Stimulated activated CD8-positive, alpha-beta memory T cell treated with anti-CD3 and anti-CD28 coated beads, Interleukin-15, amount 100 ng/mL, for 1 hour (primary cell): ENCODE data around the gene PDZRN3.

Source experiments
- DNase-seq: peaks from one replicate; pipeline ENCODE4 v3.0.0-alpha.2; 2020; ENCODE audit warnings: low read depth

PDZRN3 gene

DNA sequence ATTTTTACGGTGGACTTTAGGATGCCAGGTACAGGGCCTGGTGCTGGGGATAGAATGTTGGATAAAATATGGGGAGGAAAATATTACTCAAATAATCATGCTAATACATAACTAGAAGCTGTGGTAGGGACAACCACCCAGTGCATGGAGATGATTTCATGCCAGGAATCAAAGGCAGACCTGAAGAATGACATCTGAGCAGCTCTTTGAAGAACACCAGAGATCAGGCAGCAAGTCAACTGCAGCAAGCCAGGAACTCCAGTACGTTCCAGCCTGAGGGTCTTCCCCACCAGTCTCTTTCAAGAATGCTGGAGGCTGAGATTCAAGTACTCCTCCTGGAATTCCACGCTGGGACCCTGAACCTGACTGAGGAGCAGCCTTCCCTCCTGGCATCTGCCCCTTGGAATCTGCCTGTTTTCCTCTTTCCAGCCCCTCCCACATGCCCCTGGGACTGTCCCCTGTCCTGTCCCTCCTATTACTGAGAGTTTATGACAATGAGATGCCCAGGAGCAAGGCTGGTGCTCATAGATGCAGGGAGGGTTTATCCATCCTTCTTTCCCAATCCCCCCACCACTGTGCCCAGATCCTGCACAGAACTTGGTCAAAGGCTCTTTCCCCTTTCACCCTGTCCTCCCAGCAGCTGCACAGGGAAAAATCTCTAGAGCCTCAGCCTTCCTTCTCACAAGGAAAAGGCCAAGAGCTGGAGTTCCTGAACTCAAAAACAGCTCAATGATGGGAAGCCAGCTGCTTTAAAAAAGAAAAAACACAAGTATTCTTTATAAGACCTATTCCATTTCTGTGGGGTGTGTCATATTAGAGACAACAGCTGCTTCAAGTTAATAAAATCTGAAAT, 68.0 kb downstream of the PDZRN3 start:
- DNase-seq, result no peak

GRCh38 chr3:73555076-73555475, 69.7 kb downstream of the PDZRN3 start:
- DNase-seq, result no peak

- no peak for DNase-seq
These were observed 72.0 kb downstream of the PDZRN3 start for GRCh38 chr3:73552700-73553099.

- no peak for DNase-seq
These were observed 74.7 kb downstream of the PDZRN3 start for GRCh38 chr3:73550032-73550431.

GRCh38 chr3:73549051-73549600, 75.6 kb downstream of the PDZRN3 start:
- DNase-seq, result no peak

DNA sequence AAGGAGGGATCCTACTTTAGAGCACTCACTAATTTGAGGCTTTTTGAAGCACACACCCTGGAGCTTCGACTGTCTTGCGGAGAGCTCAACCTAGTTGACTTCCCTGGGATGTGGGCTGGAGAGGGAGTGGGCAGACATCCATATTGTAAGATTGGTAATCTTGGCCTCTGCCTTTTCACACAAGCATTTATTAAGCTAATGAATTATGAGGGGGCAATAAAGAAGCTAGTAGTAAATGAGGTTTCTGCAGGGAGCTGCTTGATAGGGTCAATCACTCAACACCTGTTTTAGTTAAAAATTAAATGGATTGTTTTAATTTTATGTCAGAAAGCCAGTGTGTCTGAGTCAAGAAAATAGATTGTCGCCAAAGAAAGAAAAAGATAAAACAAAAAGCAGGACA, 76.3 kb downstream of the PDZRN3 start:
- no peak for DNase-seq

DNA sequence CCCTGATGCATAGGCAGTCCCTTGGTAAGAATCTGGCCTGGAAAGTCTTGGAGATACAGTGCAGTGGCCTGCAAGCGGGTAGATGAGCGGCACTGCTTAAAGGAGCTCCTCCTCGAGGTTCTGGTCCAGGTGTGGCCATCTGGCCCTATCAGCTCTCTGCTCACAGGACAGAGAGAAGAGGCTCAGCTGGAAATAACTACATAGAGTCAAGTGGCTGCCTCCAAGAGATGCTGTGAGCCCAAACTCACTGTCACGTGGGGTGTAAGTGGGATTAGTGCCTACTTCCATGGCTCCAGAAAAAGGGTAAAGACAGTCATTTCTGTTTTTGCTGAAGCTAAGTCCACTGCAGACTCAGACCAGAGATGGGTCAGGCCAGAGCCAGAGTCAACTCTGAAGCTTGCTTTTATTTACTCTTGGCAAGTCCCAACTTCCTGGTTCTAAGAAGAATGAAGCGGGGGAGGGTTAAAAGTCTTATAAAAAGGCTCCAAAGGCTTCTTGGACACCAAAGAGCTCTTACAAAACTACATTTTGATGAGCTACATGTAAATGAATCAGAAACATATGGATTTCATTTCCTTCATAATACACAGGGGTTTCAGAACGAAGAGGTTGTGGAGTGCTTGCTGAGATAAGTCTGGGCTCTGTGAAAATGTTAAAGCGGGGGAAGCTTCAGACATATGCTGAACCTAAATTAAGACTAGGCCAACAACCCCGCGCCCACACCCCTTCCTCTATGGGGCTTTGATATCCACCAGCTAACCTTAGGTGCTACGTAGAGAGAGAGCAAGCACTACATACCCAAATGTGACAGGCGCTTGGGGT, 77.1 kb downstream of the PDZRN3 start:
- no peak for DNase-seq

- DNase-seq, result no peak
These were observed 77.8 kb downstream of the PDZRN3 start for GRCh38 chr3:73546961-73547360.

DNA sequence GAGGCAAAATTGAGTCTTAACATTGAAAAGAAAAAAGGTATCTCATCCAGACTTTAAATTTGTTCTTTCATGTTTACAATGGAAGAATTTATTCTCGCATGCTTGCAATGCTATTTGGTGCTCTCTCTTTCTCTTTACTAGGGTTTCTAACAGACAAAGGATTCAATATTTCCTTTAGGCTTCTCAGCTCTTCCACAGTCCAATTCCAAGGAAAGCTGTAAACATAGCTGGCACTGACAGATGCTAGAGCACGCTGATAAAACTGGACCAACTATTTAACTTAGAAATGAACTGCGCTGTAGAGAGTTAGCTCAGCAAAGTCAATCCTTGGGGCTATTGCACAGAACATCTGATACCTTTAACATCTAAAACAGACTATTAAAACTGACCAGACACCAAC, 81.3 kb downstream of the PDZRN3 start:
- no peak for DNase-seq

GRCh38 chr3:73542136-73542535, 82.6 kb downstream of the PDZRN3 start:
- DNase-seq, result no peak

DNA sequence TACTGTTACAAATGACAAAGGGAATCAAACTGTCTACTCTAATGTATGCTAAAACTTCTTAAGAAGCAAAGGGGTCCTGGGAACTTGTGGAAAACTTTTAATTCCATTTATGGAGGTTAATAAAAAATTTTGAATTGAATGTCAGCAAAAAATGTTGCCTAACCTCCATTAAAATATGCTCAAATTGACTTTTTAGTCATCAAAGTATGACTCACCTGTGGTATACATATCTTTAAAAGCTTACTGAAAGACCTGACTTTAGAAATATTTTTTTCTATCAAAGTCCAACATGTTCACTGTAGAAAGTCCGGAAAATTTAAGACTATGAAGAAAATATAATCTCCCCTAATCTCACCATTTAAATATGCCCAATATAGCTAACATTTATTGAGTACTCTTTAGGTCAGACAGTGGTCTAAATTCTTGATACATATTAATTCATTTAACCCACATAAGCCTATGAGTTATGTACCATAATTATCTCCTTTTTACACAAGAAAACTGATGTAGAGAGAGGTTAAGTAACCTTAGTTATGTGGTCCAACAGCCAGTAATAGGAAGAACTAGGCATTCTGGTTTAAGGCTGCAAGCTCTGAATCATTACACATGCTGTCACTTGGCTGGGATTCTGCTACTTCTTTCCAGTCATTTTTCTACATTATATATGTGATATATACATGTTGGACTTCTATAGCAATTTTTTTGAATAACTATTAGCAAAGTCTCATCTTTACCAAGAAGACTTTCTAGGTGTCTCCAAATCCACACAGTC, 83.6 kb downstream of the PDZRN3 start:
- no peak for DNase-seq

DNA sequence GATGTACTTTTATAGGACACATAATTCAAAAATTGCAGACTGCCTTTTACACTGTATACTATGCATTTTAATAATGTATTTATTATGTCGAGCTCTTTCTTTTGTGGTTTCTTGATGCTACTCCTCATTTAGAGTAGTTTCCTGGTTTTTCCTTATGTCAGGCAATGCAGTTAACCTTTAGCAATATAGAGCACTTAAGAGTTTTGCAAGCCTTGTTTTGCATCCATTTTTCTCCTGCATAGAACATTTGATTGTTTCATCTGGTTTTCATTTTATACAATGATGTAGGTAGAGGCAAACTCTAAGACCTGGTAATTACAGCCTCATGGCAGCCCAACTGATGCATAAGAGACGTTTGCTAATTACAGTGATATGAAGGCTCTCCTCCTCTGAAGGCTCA, 86.3 kb downstream of the PDZRN3 start:
- no peak for DNase-seq

DNA sequence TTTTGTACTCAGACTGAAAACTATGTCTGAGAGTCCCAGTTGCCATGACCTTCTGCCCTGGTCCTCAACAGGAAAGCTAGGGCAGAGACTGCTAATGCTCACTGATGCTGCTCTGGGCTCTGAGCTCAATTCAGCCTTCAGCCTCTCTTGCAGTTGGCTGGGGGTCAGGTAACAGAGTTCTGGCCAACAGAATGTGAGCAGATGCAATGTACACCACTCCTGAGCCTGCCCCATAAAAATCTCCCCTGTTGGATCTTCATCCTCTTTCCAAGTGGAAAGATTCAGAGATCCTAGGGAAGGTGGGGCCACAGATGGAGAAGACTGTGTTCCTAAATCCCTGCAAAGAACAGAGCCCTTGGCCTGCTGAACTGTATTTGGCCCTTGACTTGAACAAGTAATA, 87.8 kb downstream of the PDZRN3 start:
- no peak for DNase-seq

DNA sequence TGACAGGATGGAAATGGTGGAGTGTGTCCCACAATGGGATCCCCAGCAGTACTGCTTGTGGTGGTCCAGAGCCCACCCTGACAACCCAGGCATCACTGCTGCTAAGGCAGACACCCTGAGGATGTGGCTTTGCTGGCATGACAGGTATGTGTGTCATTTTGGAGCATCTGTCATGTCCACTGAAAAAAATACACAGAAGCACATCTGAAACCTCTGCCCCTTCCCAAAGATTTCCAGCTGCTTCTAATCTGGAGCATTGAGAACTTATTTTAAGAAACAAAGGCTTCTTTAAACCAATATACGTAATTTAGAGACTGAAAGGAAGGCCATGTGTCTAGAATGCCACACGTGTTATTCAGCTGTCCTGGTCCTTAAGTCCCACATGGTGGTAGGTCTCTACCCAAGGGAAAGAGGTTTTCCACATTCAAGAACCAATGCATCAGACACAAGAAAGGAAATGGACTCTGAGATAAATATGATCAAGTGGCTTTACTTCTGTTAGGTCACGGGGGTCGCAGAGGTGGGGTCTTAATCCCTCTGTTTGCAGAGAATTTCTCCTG, 88.3 kb downstream of the PDZRN3 start:
- DNase-seq, result no peak

GRCh38 chr3:73535931-73536330, 88.8 kb downstream of the PDZRN3 start:
- no peak for DNase-seq

DNA sequence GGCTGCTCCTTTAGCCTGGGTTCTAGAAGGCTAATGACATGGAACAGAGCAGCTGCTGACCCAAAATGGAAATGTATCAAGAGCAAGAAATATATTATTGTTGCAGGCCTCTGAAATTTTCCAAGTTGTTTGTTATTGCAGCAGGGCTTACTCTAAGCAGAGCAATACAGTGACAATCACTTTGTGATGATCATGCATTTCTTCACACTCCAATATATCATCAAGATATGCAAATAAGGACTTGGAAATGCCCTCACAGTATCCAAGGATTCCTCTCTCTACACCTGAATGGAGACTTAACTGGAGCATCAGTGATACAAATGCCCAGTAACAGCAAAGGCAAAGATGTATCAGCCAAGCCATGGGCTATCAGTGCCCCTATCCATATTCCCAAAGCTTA, 89.6 kb downstream of the PDZRN3 start:
- no peak for DNase-seq

GRCh38 chr3:73530022-73530396, 94.7 kb downstream of the PDZRN3 start:
- no peak for DNase-seq

DNA sequence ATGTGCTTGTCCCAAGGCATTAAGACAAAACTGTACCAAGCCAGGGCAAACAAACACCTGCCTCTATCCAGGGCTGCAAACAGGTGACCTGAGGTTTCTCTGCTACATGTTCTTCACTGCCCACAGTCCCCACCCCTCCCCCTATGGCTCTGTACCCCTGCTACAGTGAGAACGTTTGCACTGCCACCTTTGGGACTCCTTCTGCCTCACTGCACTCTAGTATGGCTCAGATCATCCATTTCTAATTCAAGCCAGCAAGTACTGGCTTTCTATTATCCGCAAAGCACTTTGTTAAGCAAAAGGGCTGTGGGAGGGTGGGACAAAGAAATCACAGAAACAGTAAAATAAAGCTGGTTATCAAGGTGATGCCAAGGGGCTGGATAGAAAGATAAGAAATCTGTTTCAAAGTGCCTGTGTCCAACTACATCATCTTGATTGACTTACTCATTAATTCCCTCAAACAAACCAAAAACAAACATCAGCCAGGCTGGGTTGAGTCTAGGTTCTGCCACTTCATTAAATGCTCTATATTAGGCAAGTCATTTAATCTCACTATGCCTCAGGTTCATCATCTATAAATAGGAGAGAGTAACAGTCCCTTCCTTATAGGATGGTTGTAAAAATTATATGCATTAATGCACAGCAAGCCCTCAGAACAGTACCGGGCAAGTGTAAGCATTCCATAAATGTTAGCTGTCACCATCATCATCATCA, 95.3 kb downstream of the PDZRN3 start:
- no peak for DNase-seq

- DNase-seq, result no peak
These were observed 99.2 kb downstream of the PDZRN3 start for GRCh38 chr3:73525591-73525990.

- no peak for DNase-seq
These were observed 101.1 kb downstream of the PDZRN3 start for GRCh38 chr3:73523661-73524060.

GRCh38 chr3:73521734-73522336, 102.9 kb downstream of the PDZRN3 start:
- no peak for DNase-seq
